Stimulated activated CD4-positive, alpha-beta T cell treated with anti-CD3 and anti-CD28 coated beads, Interleukin-12 subunit alpha, Interleukin-12 subunit beta, amount 100 ng/mL, for 48 hours (primary cell): ENCODE results near the gene NCOR1.

ENCODE experiments used
- DNase-seq, 3 donors: peaks; one replicate each; pipeline ENCODE4 v3.0.0-alpha.2; 2020; ENCODE audit warnings: low read depth in 2 of 3, low spot score in 1 of 3

The NCOR1 gene

DNA sequence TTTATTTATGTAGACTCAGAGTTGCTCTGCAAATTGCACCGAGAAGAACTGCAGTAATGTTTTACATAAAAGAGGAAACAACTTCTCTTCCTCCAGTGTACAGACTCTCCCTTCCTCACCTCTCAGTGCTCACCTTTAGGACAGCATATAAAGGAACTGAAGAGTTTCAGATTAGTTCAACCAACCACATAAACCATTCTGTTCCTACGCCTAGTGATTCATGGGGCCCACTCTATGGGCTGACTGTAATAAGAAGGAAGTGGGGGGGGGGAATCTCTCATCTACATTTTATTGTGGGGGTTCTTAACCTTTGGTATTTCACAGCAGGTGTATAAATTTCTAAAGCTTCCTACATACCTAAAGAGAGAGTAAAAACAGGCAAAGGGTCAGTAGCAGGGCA is 234.1 kb downstream of the NCOR1 start:
- peak in 1 of 3 donors; percentile 13 for DNase-seq
